GM12801 (cell line): ENCODE measurements around the gene ADAMTS17.

Experiments used
- CTCF ChIP-seq: IDR thresholded peaks from one replicate; pipeline ENCODE4 v1.5.1; 2011; ENCODE audit warnings: control low read depth; ENCODE audit not compliant: insufficient read length; ENCODE audit errors: extremely low read depth

ADAMTS17 gene

GRCh38 chr15:100291106-100291505, 50.7 kb downstream of the ADAMTS17 start:
- no peak for TF ChIP-seq CTCF

GRCh38 chr15:100285641-100286295, 56.0 kb downstream of the ADAMTS17 start:
- no peak for TF ChIP-seq CTCF

GRCh38 chr15:100284701-100285100, 57.1 kb downstream of the ADAMTS17 start:
- TF ChIP-seq CTCF = no peak

- no peak for TF ChIP-seq CTCF
Observed at GRCh38 chr15:100284191-100284590, 57.6 kb downstream of the ADAMTS17 start.

- no peak for TF ChIP-seq CTCF
Observed at GRCh38 chr15:100281096-100281917, 60.5 kb downstream of the ADAMTS17 start.

- no peak for TF ChIP-seq CTCF
Observed at GRCh38 chr15:100279849-100280248, 61.9 kb downstream of the ADAMTS17 start.

- TF ChIP-seq CTCF = no peak
Observed at GRCh38 chr15:100279446-100279845, 62.3 kb downstream of the ADAMTS17 start.
